HG02623 (cell line): ENCODE results near the gene AGAP6.
"Not testable (repeated sequence)": the region's sequence is repeated elsewhere in the genome, so short reads cannot be mapped to it uniquely, and the experiment has no call there.

ENCODE experiments used
- ATAC-seq: cut with Tn5 transposase; IDR thresholded peaks from one replicate; pipeline ENCODE4 v1.9.1; 2021; ENCODE audit warnings: moderate library complexity; ENCODE audit not compliant: unreplicated experiment

Gene AGAP6

GRCh38 chr10:49988376-49988775 lies at the start of gene AGAP6:
Gene AGAP6 (plus strand): TSS chr10:49988406. CDS start chr10:49988716, 310 bp downstream.
- not testable (repeated sequence) for ATAC-seq

GRCh38 chr10:49941447-49942338 lies 46.5 kb upstream of the AGAP6 start, which contains the start of the genes PARG and TIMM23B:
Gene PARG (minus strand): TSS chr10:49942027. CDS start chr10:49941725, 302 bp downstream.
Gene TIMM23B (plus strand): TSS chr10:49942053. CDS start chr10:49942195, 142 bp downstream.
- ATAC-seq = peak; percentile 64

GRCh38 chr10:49942339-49942705 lies 45.9 kb upstream of the AGAP6 start:
- ATAC-seq = not testable (repeated sequence)

- not testable (repeated sequence) for ATAC-seq
These were observed 44.6 kb upstream of the AGAP6 start for GRCh38 chr10:49943607-49944006.

- peak; percentile 75 for ATAC-seq
These were observed 40.1 kb upstream of the AGAP6 start for GRCh38 chr10:49948142-49948541.

DNA sequence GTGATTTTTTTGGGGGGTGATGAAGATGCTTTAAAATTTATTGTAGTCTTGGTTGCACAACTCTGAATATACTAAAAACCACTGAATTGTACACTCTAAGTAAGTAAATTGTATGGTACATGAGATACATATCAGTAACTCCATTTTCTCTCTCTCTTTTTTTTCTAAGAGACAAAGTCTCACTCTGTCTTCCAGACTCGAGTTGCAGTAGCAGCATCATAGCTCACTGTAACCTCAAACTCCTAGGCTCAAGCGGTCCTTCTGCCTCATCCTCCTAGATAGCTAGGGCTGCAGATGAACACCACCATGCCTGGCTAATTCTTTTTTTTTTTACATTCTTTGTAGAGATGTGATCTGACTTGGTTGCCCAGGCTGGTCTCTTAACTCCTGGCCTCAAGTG lies 39.5 kb upstream of the AGAP6 start:
- not testable (repeated sequence) for ATAC-seq

DNA sequence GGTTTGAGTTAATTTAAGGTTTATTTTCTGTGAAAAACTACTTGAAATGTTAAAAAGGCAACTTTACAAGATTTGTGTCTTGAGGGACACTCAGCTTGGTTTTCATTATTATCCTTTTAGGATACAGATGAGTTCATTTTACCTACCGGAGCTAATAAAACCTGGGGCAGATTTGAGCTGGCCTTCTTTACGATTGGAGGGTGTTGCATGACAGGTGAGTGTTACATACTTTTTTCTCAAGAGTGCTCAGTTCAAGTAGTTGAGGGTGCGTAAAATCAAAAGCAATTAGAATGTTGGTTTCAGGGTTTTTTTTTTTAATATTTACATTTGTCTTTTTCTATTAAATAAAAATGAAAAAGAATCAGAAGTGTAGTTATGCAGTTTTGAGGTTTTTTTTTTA lies 36.2 kb upstream of the AGAP6 start:
- not testable (repeated sequence) for ATAC-seq

GRCh38 chr10:49953122-49953521 lies 35.1 kb upstream of the AGAP6 start:
- ATAC-seq = not testable (repeated sequence)

DNA sequence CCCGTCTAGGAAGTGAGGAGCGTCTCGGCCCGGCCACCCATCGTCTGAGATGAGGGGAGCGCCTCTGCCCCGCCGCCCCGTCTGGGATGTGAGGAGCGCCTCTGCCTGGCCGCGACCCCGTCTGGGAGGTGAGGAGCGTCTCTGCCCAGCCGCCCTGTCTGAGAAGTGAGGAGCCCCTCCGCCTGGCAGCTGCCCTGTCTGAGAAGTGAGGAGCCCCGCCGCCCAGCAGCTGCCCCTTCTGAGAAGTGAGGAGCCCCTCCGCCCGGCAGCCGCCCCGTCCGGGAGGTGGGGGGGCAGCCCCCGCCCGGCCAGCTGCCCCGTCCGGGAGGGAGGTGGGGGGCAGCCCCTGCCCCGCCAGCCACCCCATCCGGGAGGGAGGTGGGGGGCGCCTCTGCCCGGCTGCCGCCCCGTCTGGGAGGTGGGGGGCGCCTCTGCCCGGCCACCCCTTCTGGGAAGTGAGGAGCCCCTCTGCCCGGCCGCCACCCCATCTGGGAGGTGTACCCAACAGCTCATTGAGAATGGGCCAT lies 17.8 kb upstream of the AGAP6 start:
- ATAC-seq = not testable (repeated sequence)

DNA sequence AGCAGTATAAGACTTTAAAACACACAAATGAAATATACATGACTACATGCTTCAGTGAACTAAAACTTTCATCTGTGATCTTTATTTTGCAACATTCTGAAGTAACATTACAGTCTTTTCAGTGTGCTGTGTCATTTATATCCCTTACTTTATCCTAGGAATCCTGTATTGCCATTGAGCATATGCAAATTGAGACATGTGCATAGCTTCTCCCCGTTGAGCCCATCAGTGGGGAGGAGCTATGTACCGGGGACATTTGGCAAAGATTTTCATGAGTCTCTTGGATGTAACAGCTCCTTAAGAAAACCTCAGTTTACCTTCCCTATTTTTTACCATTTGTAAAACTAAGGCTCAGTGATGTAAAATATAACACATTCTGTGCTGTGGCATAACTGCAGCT lies 16.7 kb upstream of the AGAP6 start:
- ATAC-seq = not testable (repeated sequence)

- not testable (repeated sequence) for ATAC-seq
These were observed 16.1 kb upstream of the AGAP6 start for GRCh38 chr10:49972094-49972493.

DNA sequence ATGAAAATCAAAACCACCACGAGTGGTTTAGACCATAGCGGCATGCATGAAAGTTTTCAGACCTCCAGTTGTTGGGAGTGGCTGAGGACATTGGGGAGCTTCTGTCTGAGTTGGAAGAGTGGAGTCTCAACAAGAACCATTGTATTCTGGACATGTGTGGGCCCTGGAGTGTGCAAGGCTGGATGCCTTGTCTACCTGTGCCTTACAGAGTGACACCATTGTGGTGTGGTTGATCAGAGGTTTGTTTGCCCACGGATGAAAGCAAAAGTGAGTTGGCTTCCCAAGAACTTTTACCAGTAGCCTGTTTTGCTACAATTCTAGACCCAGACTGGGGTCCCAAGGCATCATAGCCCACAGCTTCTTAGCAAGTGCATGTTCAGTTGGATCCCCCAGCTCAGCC lies 10.4 kb upstream of the AGAP6 start:
- not testable (repeated sequence) for ATAC-seq

DNA sequence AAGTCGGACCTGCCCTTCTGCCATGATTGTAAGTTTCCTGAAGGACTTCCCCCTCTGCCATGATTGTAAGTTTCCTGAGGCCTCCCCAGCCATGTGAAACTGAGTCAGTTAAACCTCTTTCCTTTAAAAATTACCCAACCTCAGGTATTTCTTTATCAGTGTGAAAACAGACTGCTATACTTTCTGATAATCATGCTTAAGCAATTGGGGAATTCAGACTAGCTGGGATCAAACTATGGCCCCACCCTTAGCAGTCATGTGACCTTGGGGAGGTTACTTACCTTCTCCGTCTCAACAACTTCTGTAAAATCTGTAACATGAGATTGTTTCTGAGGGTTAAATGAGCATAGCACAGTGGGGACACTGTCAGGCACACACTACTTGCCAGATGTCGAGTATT lies 999 bp upstream of the AGAP6 start:
- ATAC-seq = not testable (repeated sequence)

GRCh38 chr10:49995321-49995720 lies 7.1 kb downstream of the AGAP6 start:
- not testable (repeated sequence) for ATAC-seq

DNA sequence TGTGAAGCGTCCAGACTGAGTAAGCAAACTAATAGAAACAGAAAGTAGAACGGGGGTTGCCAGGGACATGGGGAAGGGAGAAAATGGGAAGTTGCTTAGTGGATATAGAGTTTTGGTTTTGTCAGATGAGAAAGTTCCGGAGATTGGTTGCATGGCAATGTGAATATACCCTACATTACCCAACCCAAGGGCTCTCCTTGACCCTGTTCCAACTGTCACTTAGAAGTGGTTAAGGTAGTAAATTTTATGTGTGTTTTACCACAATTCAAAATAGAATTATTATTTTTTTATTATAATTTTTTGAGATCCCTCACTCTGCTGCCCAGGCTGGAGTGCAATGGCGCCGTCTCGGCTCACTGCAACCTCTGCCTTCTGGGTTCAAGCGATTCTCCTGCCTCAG lies 25.8 kb downstream of the AGAP6 start:
- ATAC-seq = not testable (repeated sequence)

DNA sequence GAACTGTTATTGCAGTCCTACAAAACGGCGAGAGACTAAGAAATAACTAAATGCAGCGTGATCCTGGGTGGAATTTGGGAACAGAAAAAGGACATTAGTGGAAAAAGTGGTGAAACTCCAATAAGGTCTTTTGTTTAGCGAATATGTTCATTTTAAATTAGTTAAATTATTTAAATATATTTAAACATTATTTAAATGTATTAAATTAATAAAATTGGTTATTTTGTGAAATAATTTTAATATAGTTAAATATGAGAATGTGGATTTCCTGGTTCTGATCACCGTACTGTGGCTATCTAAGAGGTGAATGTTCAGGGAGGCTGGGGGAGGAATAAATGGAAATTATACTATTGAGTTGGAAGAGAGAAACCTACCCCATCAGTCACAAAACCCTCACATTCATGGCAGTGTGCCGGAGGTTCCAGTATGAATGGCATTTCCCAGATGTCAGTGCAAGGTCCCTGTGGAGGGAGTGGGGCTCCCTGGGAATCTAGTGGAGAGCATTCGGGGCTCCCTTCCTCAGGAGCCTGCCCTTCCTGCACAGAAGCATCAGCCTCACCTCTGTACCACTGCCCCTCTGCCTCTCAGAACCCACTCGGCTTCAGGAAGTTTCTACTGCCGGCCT lies 27.5 kb downstream of the AGAP6 start:
- ATAC-seq = not testable (repeated sequence)

DNA sequence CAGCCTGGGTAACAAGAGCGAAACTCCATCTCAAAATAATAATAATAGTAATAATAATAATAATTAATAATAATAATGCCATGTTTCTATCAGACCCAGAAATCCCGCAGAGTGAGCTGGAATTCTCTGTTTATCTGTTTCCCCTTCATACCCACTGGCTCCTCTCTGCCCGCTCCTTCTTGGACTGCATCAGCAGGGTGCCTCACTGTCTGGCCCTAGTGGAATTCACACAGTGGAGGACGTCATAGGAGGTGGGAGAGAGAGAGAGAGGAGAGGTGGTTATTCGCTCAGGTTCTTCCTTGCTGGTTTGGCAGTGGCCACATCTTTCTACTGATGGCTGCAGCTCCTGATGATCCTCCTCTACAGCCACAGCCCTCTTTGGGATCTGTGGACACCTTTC lies 28.7 kb downstream of the AGAP6 start:
- ATAC-seq = not testable (repeated sequence)

GRCh38 chr10:50017646-50018045 lies 29.4 kb downstream of the AGAP6 start:
- not testable (repeated sequence) for ATAC-seq

GRCh38 chr10:50019279-50019678 lies 31.1 kb downstream of the AGAP6 start:
- not testable (repeated sequence) for ATAC-seq

- ATAC-seq = not testable (repeated sequence)
These were observed 32.3 kb downstream of the AGAP6 start for GRCh38 chr10:50020451-50021024.

DNA sequence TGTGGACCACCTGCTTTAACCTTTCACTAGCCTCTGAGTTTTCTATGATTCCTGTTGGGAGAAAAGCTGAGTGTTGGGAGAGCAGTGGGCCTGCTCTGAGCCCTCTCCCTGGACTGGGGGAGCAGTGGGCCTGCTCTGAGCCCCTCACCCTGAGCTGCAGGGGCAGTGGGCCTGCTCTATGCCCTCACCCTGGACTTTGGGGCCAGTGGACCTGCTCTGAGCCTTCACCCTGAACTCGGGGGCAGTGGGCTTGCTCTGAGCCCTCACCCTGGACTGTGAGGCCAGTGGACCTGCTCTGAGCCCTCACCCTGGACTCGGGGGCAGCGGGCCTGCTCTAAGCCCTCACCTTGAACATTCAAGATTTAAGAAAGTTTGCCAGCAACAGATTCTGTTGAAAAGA lies 33.4 kb downstream of the AGAP6 start:
- no peak for ATAC-seq
